ENCODE results near the gene CNN2. TPM values are rescaled to one million over a fixed set of nuclear protein-coding genes. Genes with fewer than 3 reads are reported as not detected.
A peak's percentile ranks its signal among the peaks of the same experiment; 100 is the strongest.

The CNN2 gene
- total and polyA plus RNA-seq, 2 experiments from 2014 or later, result 115 to 247 TPM

DNA sequence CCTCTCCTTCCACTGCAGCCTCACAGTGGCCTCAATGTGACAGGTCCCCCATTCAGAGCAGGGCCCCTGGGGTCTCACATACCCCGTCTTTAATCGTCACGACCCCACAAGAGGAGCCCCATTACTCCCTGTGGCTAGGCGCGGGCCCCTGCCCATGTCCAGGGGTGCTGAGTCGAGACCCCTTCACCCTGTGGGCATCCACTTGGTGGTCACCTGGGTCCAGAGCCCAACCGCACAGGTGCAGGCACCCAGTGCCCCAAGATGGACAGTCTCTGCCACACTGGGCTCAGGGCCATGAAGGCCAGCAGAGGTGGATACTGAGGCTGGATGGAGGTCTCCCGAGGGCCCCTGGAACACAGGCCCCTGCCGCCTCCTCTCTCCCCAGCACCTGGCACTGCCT is 8.5 kb upstream of the CNN2 start:
- H3K4me3 ChIP-seq, result no peak overlapping the region
- peak overlapping the region; percentile 99 for H3K4me2 ChIP-seq
- DNase-seq (ENCODE audit: low spot score), result no peak
- TF ChIP-seq EZH2phosphoT487 (IDR thresholded peaks at IDR 0.05; ENCODE audit: low read depth, severe bottlenecking, unreplicated experiment), result no peak
- TF ChIP-seq EZH2 (IDR thresholded peaks at IDR 0.05; ENCODE audit: borderline replicate concordance), result no peak
- TF ChIP-seq, protein P1, sequence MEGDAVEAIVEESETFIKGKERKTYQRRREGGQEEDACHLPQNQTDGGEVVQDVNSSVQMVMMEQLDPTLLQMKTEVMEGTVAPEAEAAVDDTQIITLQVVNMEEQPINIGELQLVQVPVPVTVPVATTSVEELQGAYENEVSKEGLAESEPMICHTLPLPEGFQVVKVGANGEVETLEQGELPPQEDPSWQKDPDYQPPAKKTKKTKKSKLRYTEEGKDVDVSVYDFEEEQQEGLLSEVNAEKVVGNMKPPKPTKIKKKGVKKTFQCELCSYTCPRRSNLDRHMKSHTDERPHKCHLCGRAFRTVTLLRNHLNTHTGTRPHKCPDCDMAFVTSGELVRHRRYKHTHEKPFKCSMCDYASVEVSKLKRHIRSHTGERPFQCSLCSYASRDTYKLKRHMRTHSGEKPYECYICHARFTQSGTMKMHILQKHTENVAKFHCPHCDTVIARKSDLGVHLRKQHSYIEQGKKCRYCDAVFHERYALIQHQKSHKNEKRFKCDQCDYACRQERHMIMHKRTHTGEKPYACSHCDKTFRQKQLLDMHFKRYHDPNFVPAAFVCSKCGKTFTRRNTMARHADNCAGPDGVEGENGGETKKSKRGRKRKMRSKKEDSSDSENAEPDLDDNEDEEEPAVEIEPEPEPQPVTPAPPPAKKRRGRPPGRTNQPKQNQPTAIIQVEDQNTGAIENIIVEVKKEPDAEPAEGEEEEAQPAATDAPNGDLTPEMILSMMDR (IDR thresholded peaks at IDR 0.05; ENCODE audit: poor library complexity), result no peak
- no peaks in the 10 kb centered on the region for H3K36me3 ChIP-seq (replicated peaks; ENCODE audit: insufficient read depth, low read depth)
- H3K9me3 ChIP-seq (ENCODE audit: low read depth), result no peaks in the 10 kb centered on the region
- H3K4me1 ChIP-seq (ENCODE audit: insufficient read depth), result peaks cover 42% of the 10 kb centered on the region
- H4K20me1 ChIP-seq (ENCODE audit: insufficient read depth, poor library complexity, severe bottlenecking), result peaks cover 65% of the 10 kb centered on the region
- H3K27me3 ChIP-seq, result no peaks in the 10 kb centered on the region
- no peak overlapping the region for H2AFZ ChIP-seq
- H3K9me2 ChIP-seq (replicated peaks; ENCODE audit: insufficient read depth), result no peaks in the 10 kb centered on the region
- peak overlapping the region; percentile 86 for H3K27ac ChIP-seq
- WGBS (ENCODE audit: low lambda C conversion rate, missing lambda C conversion rate), result 95% methylated on average over 9 of the region's 9 CpGs
- peaks cover 72% of the 10 kb centered on the region for H3K79me2 ChIP-seq

DNA sequence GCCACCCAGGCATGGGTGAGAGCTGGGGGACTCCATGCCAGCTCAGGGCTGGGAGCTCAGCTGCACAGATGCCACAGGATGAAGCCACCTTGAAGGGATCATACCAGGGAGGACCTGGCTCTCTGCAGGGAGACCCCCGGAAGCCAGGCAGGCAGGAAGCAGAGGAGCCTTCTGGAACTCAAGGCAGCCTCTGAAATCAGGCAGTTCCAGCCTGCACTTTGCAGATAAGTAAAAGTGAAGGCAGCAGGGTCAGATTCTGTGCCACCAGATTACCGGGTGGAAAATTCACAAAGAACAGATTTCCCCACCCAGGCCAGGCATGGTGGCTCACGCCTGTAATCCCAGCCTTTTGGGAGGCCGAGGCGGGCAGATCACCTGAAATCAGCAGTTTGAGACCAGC is 8.0 kb upstream of the CNN2 start:
- Histone ChIP-seq H2AFZ (no peak overlapping the region), H3K79me2 (peaks cover 71% of the 10 kb centered on the region), H3K4me1 (ENCODE audit: insufficient read depth) (peaks cover 42% of the 10 kb centered on the region), H3K4me3 (no peak overlapping the region), H3K36me3 (replicated peaks; ENCODE audit: insufficient read depth, low read depth) (no peaks in the 10 kb centered on the region), H3K27ac (no peak overlapping the region), H3K4me2 (peak overlapping the region; percentile 99), H3K9me2 (replicated peaks; ENCODE audit: insufficient read depth) (no peaks in the 10 kb centered on the region), H4K20me1 (ENCODE audit: insufficient read depth, poor library complexity, severe bottlenecking) (peaks cover 65% of the 10 kb centered on the region), H3K27me3 (no peaks in the 10 kb centered on the region), H3K9me3 (ENCODE audit: low read depth) (no peaks in the 10 kb centered on the region)
- no peak for DNase-seq (ENCODE audit: low spot score)
- WGBS (ENCODE audit: low lambda C conversion rate, missing lambda C conversion rate), result 86% methylated on average over 5 of the region's 5 CpGs
- TF ChIP-seq EZH2 (IDR thresholded peaks at IDR 0.05; ENCODE audit: borderline replicate concordance) (no peak), EZH2phosphoT487 (IDR thresholded peaks at IDR 0.05; ENCODE audit: low read depth, severe bottlenecking, unreplicated experiment) (no peak)
- TF ChIP-seq, protein P1 (IDR thresholded peaks at IDR 0.05; ENCODE audit: poor library complexity), result no peak

DNA sequence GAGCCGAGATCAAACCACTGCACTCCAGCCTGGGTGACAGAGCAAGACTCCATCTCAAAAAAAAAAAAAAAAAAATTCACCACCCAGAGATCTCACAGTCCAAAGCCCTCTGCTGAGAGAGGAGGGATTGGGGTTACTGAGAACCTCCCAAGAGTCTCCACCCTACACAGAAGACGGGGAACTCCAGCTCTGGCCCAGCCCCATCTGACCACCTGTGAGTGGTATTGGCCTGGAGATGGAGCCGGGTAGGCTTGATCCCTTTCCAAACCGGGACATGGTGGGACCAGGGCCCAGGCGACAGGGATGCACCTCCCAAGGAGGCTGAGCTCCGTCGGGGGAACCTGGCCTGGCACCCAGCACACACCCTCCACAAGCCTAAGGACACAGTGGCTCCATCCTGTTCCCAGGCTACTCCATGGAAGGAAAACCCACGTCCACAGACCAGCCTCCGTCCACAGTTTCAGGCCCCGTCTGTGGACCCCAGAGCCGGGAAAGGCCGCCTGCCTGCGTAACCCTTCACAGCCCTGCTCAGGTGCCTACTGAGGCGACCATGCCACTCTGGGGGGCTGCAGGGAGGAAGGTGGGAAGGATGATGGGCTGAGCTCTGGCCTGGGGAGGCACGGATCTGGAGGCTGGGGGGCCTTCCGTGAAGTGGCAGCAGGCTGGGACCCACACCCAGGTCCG is 7.3 kb upstream of the CNN2 start:
- DNase-seq (ENCODE audit: low spot score), result no peak
- H4K20me1 ChIP-seq (ENCODE audit: insufficient read depth, poor library complexity, severe bottlenecking), result peaks cover 65% of the 10 kb centered on the region
- peaks cover 66% of the 10 kb centered on the region for H3K79me2 ChIP-seq
- H3K9me3 ChIP-seq (ENCODE audit: low read depth), result no peaks in the 10 kb centered on the region
- no peaks in the 10 kb centered on the region for H3K36me3 ChIP-seq (replicated peaks; ENCODE audit: insufficient read depth, low read depth)
- peak overlapping the region; percentile 99 for H3K4me2 ChIP-seq
- no peak overlapping the region for H3K4me3 ChIP-seq
- H3K9me2 ChIP-seq (replicated peaks; ENCODE audit: insufficient read depth), result no peaks in the 10 kb centered on the region
- no peaks in the 10 kb centered on the region for H3K27me3 ChIP-seq
- TF ChIP-seq, protein P1 (IDR thresholded peaks at IDR 0.05; ENCODE audit: poor library complexity), result no peak
- TF ChIP-seq EZH2phosphoT487 (IDR thresholded peaks at IDR 0.05; ENCODE audit: low read depth, severe bottlenecking, unreplicated experiment) (no peak), EZH2 (IDR thresholded peaks at IDR 0.05; ENCODE audit: borderline replicate concordance) (no peak)
- no peak overlapping the region for H2AFZ ChIP-seq
- 84% methylated on average over 17 of the region's 17 CpGs for WGBS (ENCODE audit: low lambda C conversion rate, missing lambda C conversion rate)
- peaks cover 42% of the 10 kb centered on the region for H3K4me1 ChIP-seq (ENCODE audit: insufficient read depth)
- no peak overlapping the region for H3K27ac ChIP-seq
